Fibroblast of peridontal ligament (primary cell): ENCODE measurements around the gene ITGBL1.

Source experiments
- DNase-seq: peaks from one replicate; pipeline ENCODE4 v3.0.0-alpha.2; 2010; ENCODE audit errors: extremely low read depth

The ITGBL1 gene

GRCh38 chr13:101556676-101557123 lies 104.2 kb downstream of the ITGBL1 start:
- DNase-seq = no peak

DNA sequence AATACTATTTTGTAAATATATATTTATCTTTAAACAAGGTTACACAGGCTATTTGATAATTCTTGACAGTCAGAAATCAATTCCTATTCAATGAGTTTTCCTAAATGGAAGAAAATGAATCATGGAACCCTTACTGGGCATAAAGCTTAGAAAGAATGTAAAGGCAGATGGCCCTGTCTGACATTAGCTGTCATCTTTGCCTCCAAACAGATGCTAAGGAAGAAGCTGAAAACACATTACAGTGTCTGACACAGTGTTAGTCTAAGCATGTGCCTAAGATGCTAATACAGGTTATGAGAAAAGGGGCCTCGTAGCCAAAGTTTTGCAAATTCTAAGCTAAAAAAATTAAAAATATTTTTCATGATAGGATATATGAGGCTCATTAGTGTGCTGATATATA lies 112.8 kb downstream of the ITGBL1 start:
- DNase-seq = no peak

GRCh38 chr13:101567841-101568240 lies 115.4 kb downstream of the ITGBL1 start:
- peak; percentile 59 for DNase-seq

DNA sequence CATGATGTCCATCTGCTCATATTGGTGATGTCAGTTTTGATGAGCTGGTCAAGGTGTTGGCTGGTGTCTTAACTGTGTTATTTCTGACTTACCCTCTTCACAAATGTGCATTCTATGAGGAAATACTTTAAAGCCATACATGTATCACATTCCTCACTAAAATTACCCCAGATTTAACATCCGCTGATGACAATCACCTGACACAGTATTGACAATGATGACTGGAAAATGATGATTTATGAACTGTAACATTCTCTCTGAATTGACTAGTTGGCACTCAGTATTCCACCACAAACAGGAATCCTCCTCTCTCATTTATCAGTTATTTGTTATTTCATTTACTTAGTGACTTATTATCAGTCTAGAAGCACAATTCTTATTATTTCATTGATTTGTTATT lies 117.3 kb downstream of the ITGBL1 start:
- no peak for DNase-seq

GRCh38 chr13:101570410-101570809 lies 117.9 kb downstream of the ITGBL1 start:
- DNase-seq = no peak

- DNase-seq = no peak
Measured at GRCh38 chr13:101572456-101572855, 120.0 kb downstream of the ITGBL1 start.

GRCh38 chr13:101575581-101575980 lies 123.1 kb downstream of the ITGBL1 start:
- no peak for DNase-seq

GRCh38 chr13:101576455-101576854 lies 124.0 kb downstream of the ITGBL1 start:
- DNase-seq = peak; percentile 53

GRCh38 chr13:101576977-101577376 lies 124.5 kb downstream of the ITGBL1 start:
- DNase-seq = no peak

DNA sequence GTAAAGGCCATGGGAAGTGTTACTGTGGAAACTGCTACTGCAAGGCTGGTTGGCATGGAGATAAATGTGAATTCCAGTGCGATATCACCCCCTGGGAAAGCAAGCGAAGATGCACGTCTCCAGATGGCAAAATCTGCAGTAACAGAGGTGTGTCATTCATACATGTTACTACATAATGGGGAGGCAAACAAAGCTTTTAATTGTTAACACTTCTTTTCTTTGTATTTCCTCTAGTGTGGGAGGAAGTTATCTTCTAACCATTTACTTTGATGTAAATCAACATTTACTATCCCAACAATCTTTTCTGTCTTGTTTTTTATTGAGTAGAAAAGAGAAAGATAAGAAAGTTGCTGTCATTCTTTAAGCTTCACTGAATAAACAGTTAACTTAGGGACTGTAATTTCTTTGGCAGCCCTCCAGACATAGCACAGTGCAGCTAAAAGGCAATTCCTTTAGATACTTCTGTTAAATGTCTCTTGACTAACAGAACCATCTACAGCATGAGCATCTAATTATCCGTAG lies 126.9 kb downstream of the ITGBL1 start:
- DNase-seq = peak; percentile 59

- DNase-seq = no peak
Measured at GRCh38 chr13:101584331-101584730, 131.9 kb downstream of the ITGBL1 start.

GRCh38 chr13:101590479-101590878 lies 138.0 kb downstream of the ITGBL1 start:
- DNase-seq = no peak

DNA sequence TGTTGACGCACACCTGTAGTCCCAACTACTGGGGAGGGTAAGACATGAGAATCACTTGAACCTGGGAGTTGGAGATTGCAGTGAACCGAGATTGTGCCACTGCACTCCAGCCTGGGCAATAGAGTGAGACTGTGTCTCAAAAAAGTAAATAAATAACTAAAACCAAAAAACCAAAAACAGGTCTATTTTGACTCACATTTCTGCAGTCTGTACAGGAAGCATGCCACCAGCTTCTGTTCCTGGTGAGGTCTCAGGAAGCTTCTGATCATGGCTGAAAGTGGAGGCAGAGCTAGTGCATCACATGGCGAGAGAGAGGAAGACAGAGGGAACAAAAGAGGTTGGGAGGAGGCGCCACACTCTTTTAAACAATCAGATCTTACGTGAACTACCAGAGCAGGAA lies 142.5 kb downstream of the ITGBL1 start:
- no peak for DNase-seq

DNA sequence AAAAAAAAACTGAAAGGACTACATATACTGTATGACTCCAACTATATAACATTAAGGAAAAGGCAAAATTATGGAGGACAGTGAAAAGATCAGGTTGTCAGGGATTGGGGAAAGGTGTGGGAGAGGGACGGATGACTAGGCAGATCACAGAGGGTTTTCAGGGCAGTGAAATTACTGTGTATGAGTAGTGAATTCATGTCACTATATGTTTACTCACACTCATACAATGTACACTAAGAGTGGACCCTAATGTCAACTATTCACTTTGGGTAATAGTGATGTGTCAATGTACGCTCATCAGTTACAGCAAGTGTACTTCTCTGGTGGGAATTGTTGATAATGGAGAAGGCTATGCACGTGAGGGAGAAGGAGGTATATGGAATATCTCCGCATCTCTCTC lies 144.3 kb downstream of the ITGBL1 start:
- DNase-seq = no peak

DNA sequence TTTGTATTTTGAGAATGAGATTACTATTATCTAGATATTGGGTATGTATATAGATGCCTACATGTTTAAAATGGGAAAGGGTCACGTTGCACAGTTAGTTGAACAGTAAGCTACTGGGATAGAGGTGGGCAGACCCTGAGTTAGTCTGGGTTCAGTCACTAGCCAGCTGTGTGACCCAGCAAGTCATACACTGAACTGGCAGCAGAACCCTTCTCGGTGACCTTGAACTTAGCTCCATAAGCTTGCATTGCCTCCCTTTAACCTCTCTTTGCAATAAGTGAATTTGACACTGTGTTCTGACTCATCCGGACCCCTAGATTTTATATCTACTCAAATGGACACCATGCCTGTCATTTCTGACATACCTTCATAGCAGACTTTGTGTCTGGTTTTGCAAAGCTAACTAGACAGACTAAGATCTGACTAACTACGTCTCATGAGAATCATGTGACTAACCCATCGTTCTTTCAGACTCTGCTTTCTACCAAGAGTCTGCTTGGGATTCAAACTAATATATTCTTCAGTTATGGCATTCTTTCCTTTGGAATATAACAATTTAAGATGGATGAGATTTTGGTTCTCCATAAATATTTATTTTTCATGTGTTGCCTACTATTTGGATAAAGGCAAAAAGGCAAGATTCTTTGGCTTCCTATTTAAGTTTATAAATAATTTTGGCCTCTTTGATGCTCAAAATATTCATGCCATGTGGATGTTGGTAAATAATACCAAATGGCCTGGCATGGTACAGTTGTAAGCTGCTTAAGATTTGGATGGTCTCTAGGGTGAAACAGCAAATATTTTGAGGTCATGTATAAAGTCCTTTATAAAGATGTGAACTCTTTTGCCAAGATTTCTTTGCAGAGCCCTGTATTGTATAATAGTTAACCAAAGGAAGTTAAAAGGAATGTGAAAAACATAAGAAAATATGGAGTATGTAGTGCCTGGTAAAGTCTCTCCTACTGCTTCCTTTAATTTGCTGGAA lies 159.3 kb downstream of the ITGBL1 start:
- peak; percentile 66 for DNase-seq

- no peak for DNase-seq
Measured at GRCh38 chr13:101612735-101613134, 160.3 kb downstream of the ITGBL1 start.

- no peak for DNase-seq
Measured at GRCh38 chr13:101614491-101614890, 162.0 kb downstream of the ITGBL1 start.

GRCh38 chr13:101618440-101619187 lies 166.1 kb downstream of the ITGBL1 start:
- DNase-seq = no peak

- DNase-seq = no peak
Measured at GRCh38 chr13:101621099-101621498, 168.6 kb downstream of the ITGBL1 start.

GRCh38 chr13:101623470-101624209 lies 171.2 kb downstream of the ITGBL1 start:
- peak; percentile 46 for DNase-seq

GRCh38 chr13:101624210-101624922 lies 171.9 kb downstream of the ITGBL1 start:
- DNase-seq = peak; percentile 42
